Heart left ventricle (tissue), 13 donors: ENCODE data around the gene MAP10.

ENCODE experiments used
- CTCF ChIP-seq, 12 donors: fragments of 200-600 bp; sonication (generic) in 4 of 12; IDR thresholded peaks; one replicate each; pipeline versions ENCODE4 v1.5.0 to v1.8.0; 2018 to 2022; ENCODE audit warnings: antibody characterized with exemption in 12 of 12, mild to moderate bottlenecking in 5 of 12
- POLR2A ChIP-seq, 2 donors: fragments of 450-650 bp; IDR thresholded peaks; one replicate each; pipeline ENCODE4 v1.6.1; 2017; ENCODE audit warnings: antibody characterized with exemption in 2 of 2, mild to moderate bottlenecking in 2 of 2, moderate library complexity in 2 of 2
- donor health status: ischemic (EF 13 %, LVEDD 7.1; RV severe dilation, severe dysfunction).
- donor health status: DM: no; HTN: yes; CAD: no.
- donor health status: DM: no; HTN: no; CAD: no.
- donor health status: ischemic (EF 25% LVEDD 6.9; RV normal size, moderate dysfunction).
- donor health status: ischemic (EF 25% LVEDD 5.7; RV mildly dilated, moderate dysfunction).
- donor health status: ischemic (EF 35%, LVEDD 5.7; RV mildly dilated, moderate dysfunction).
- donor health status: nonischemic (EF 11% LVEDD 7.7; RV severe dilation, severe dysfunction).
- donor health status: DM: yes; HTN: yes; CAD: no.
- donor health status: PGD.
- donor health status: ischemic (EF 29% LVEDD 5.4; RV normal size, mild dysfunction).
- donor health status: nonischemic (EF 23%, LVEDD 6.1; RV moderate dilation, normal function).

DNA sequence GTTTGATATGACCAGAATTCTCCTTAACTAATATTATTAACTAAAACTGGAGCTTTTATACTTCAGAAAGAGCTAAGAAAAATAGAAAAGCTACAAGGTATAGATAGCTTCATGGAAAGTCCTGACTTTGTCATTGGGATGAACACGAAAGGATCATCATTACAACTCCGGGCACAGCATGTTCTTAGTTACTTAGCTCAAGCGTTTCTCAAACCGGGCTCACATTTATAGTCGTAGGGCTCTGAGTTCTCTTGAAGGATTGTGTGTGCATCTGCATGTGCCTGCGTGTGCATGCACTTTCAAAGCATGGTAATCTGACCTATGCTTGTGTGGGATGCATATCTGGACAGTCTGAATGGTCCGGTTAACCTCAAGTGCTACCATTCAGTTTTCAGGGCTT is 20.4 kb upstream of the MAP10 start:
- TF ChIP-seq CTCF (IDR thresholded peaks at IDR 0.05) (no peak), POLR2A (IDR thresholded peaks at IDR 0.05) (no peak)
